ENCODE measurements around the gene MLLT3. TPM values are rescaled to one million over a fixed set of nuclear protein-coding genes. Genes with fewer than 3 reads are reported as not detected.

The MLLT3 gene
- total and polyA plus RNA-seq, 2 of the 8 experiments (the other 6 are each of a cell fraction or from before 2014, with no cell fraction given): 5.9 to 9.6 TPM

GRCh38 chr9:20559231-20559890 lies 62.9 kb downstream of the MLLT3 start:
- Histone ChIP-seq H3K18ac (ENCODE audit: extremely low read depth, low read length) (no peak overlapping the region), H2BK120ac (replicated peaks; ENCODE audit: low read depth, low read length) (no peak overlapping the region), H3K4ac (replicated peaks; ENCODE audit: insufficient read length, low read depth, low read length) (no peak overlapping the region), H4K20me1 (replicated peaks in 1 of 2; ENCODE audit: control insufficient read depth in 1 of 2, insufficient read depth in 2 of 2, low read length in 2 of 2) (no peaks in the 10 kb centered on the region), H4K91ac (replicated peaks; ENCODE audit: insufficient read length, low read length) (no peak overlapping the region), H2AFZ (ENCODE audit: low read length) (no peak overlapping the region), H3K79me1 (ENCODE audit: low read depth, low read length) (no peaks in the 10 kb centered on the region), H3K36me3 (ENCODE audit: control insufficient read depth in 2 of 4, insufficient read depth in 4 of 4, low read length in 3 of 4) (no peaks in the 10 kb centered on the region), H2BK15ac (ENCODE audit: low read length) (no peak overlapping the region), H3K23me2 (ENCODE audit: low read depth, low read length) (no peaks in the 10 kb centered on the region; the same call in 1 of the 2 replicates), H3K9me3 (ENCODE audit: insufficient read depth in 2 of 2, low read depth in 1 of 2, low read length in 1 of 2) (no peaks in the 10 kb centered on the region), H3K4me3 (ENCODE audit: extremely low read depth in 1 of 4, insufficient read depth in 2 of 4, low read depth in 3 of 4, low read length in 4 of 4) (no peak overlapping the region), H2BK20ac (ENCODE audit: low read length) (no peak overlapping the region), H3K27me3 (replicated peaks in 1 of 4; ENCODE audit: control insufficient read depth in 3 of 4, extremely low read depth in 1 of 4, insufficient read depth in 3 of 4, low read length in 3 of 4) (no peaks in the 10 kb centered on the region), H3K27ac (ENCODE audit: low read depth, low read length) (no peak overlapping the region), H3K9ac (replicated peaks in 1 of 4; ENCODE audit: extremely low read depth in 1 of 4, low read depth in 3 of 4, low read length in 3 of 4) (no peak overlapping the region), H3K23ac (ENCODE audit: insufficient read length) (no peak overlapping the region), H4K5ac (ENCODE audit: insufficient read length, low read depth, low read length) (no peak overlapping the region), H3K79me2 (ENCODE audit: control insufficient read depth in 1 of 2, insufficient read depth in 2 of 2, low read length in 2 of 2) (no peaks in the 10 kb centered on the region), H2BK5ac (ENCODE audit: low read depth, low read length) (no peak overlapping the region), H3K4me2 (ENCODE audit: insufficient read depth in 1 of 2, low read depth in 2 of 2, low read length in 2 of 2) (no peak overlapping the region), H3K14ac (ENCODE audit: insufficient read length) (no peak overlapping the region), H2AK5ac (ENCODE audit: low read depth, low read length) (no peak overlapping the region), H2BK12ac (ENCODE audit: low read depth, low read length) (no peak overlapping the region), H3K4me1 (replicated peaks in 1 of 4; ENCODE audit: control insufficient read depth in 3 of 4, insufficient read depth in 4 of 4, low read length in 3 of 4) (peaks cover 0 to 8% (median 5%) of the 10 kb centered on the region in 4 experiments; a peak in 3 of 7 replicates), H4K8ac (ENCODE audit: extremely low read depth, insufficient read depth, low read length) (no peak overlapping the region), H3K56ac (replicated peaks; ENCODE audit: insufficient read length, low read depth, low read length) (no peak overlapping the region)
- CTCF ChIA-PET (ENCODE audit: partially characterized antibody): interaction anchor here (1.6 kb wide), 1 partner anchor 35 kb away, joined by 5 read pairs; no protein-coding TSS in a partner anchor
- WGBS, 2 experiments (ENCODE audit: extremely low coverage in 1 of 2, insufficient coverage in 1 of 2, insufficient read length in 1 of 2, insufficient replicate concordance in 2 of 2, low coverage in 1 of 2, low lambda C conversion rate in 2 of 2, missing lambda C conversion rate in 1 of 2): 96% methylated on average over 1 of the region's 1 CpG; no CpG with 5 or more reads in 1 of the 2 experiments
- POLR2A ChIA-PET (ENCODE audit: partially characterized antibody): interaction anchor here (0.9 kb wide), 1 partner anchor 1498 kb away, joined by 3 read pairs; no protein-coding TSS in a partner anchor
- DNase-seq (ENCODE audit: low read depth in 1 of 2, low spot score in 2 of 2): no peak
- no peak for TF ChIP-seq ATF3 (IDR thresholded peaks at IDR 0.05; ENCODE audit: insufficient read depth, low read depth, low read length)
- no peak for TF ChIP-seq KDM5A (IDR thresholded peaks at IDR 0.05; ENCODE audit: low read length)
- FAIRE-seq: no peak

Measured in H1 (cell line).